ENCODE results near the gene SMAP1.

Gene SMAP1

DNA sequence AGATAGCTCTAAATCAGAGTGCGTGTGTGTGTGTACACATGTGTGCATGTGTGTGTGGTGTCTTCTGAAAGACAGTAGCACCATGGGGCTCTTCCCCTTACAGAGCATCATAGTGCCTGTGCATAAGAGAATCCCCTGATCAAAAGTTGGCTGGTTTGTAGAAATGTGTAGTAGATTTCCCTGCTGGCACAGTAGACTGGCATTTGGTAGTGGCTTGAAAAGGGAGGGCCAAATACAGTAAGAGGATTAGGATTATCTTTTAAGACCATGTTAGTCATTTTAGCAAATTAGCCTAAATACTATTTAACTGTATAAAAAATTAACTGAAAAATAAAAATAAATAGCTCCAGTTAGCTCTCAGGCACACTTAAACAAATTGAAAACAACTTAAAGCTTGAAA lies 176.6 kb downstream of the SMAP1 start:
- no peak for DNase-seq

DNA sequence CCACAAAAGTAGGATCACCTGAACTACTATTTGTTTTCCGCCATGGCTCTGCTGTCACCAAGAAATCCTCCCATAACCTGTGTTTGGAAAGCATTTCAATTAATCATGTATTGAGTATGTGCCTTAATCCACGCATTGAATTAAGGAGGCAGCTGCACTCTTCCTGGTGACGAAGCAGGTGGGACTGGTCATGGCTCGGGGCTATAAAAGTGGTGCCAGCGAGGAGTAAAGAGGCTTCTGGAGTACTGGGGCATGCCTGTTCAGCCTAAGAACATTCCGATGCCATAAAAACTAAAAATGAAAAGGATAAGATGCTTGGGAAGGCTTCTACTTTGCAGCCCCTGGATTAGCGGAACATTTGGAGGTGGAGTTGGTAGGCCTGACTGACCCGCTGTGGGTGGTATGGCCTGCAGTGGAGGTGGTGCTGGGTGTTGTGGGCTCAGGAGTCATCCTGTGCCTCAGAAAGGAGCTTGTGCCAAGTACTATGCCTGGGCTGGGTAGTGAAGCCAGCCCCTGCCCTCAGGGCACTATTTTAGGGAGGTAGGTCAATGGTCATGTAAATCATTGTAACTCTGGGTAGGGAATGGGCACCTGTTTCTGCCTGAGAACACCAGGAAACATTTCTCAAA lies 178.6 kb downstream of the SMAP1 start:
- peak in 1 of 2 experiments; percentile 10 for DNase-seq

DNA sequence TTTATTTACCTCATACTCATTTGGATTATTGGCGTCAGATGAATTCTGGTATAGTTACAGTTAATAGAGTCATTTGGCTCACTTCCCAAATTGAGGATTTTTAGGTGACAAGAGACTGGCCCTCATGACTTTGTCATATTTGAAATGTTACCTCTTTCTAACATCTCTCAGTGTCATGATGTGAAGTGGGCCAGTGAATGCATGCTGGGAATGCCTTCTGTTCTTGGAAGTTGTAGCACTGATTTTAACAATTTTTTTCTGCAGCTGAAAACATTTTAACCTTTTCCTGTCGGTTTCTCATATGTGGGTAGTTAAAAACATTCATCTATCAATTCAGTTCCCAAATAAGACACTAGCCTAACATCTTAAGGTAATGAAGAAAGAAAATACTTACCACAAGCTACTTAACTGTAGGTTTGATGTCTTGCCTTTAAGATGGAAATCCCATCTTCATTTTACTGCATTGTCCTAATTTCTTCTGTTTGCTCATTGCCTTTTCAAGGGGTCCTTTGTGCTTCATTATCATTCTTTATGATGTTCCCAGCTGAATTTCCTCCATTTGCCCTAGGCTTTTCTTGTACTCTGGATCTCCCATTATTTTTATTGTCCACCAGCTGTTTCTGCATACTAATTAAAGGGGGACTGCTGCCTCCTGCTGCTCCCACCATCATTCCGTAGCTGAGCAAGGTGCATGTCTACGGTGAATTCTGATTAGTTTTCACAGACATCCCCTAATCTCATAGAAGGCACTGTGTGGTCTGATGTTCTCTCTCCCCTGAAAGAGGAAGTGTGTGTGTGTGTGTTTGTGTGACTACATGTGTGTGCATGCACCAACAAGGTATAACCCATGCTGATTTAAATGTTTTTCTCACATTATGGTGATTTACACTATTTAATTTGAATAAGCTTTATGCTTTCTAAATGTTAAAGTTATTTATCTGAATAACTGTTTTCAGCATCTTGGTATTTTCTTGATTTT lies 179.7 kb downstream of the SMAP1 start:
- no peak for DNase-seq

DNA sequence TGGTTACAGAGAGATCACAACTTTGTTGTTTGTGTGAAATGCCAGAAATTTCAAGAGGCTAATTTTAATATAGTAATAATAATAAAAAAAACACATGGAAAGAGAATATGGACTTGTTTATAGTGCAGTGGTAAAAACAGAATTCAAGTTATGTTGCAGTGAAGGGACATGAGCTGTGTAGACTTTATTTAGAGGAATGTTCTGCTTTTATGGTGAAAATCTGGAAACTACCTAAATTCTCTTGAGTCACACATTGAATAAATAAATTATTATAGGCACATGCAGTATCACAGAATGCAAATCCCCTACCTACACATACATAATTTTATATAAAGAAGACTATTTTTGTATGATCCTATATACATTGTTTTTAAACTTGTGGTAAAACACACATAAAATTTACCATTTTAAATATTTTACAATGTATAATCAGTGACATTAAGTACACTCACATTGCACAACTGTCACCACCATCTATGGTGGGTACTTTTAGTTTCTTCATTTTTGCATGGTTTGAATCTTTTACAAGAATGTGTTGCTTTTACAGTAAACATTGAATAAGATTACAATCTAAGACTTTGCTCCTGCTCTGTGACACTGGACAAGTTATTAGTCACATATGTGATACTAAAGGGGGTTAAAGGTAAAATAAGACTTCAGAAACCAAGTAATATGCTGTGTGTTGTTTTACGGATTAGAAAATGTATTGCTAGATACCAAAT lies 181.8 kb downstream of the SMAP1 start:
- DNase-seq, result no peak

DNA sequence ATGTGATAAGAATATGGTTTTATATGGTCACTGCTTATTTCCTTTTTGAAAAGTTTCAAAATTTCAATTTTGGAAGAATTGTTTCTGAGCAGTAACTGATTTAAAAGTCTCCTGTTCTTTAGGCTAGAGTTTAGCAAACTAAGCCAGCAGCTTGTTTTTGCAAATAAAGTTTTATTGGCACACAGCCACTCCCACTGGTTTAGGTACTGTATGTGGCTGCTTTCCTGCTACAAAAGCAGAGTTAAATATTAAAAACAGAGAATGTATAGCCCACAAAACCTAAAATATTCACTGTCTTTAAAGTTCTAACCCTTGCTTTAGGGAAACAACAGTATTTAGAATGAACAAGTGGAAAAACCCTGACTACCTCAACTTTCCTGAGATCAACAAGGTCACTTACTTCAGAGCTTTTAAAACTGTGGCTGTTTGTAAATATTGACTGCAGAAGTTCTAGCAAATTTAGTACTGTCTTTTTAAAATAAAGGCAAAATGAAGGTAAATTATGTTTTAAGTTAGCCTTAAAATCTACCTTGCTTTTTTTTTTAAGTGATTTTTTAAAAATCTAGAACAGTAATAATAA lies 185.1 kb downstream of the SMAP1 start:
- no peak for DNase-seq

DNA sequence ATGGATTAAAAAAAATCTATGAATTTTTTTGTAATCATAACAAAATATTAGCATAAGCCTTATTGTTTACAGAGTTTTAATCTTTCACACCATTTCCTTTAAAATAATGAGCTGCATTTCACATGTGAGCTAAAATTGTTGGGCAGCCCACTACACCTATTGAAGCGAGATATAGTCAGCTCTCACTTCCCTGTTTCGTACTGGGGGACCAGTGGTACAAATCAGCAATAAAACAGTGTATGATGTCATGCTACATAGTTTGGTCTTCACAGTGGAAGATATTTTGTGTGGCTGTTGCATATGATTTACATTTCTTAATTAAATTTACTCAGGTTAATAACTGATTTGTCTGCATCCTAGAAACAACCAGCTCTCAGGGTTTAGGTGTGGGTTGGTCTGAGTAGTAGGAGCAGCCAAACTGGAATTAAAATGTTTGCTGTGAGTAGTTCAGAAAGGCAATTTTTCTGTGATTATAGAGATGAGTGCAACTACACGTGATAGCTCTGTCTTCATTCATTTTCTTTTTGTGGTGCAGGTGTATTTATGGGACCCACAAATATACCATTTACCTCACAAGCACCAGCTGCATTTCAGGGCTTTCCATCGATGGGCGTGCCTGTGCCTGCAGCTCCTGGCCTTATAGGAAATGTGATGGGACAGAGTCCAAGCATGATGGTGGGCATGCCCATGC lies 189.8 kb downstream of the SMAP1 start:
- no peak for DNase-seq

DNA sequence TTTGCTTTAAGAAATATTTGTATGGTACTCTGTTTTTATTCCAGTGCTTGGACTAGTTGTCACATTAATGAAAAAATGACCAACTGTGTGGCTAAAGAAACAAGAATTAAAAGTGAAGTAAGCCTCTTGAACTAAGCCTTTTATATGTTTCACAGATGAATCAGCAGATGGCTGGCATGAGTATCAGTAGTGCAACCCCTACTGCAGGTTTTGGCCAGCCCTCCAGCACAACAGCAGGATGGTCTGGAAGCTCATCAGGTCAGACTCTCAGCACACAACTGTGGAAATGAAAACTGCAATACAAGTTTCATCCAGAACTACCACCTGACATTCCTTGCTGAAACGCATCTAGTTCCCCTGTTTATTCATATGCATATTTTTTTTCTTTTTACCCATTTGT lies 192.4 kb downstream of the SMAP1 start:
- DNase-seq, result no peak

DNA sequence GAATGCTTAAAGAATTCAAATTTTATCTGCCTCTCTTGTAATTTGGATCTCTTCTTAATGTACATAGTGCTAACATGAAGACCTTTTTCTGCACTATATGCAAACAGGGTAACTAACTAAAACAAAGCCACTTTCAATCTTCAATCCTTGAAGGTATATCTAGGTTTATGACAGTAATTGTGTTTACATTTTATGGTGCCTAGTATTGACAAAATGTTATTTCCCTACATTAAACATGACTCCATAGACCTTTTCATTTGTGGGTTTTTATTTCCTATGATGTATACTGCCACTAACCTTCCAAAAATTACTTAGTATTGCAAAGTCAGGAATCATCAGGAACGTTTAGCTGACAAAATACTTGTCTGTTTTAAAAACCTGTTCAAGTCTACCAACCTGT lies 193.2 kb downstream of the SMAP1 start:
- no peak for DNase-seq

DNA sequence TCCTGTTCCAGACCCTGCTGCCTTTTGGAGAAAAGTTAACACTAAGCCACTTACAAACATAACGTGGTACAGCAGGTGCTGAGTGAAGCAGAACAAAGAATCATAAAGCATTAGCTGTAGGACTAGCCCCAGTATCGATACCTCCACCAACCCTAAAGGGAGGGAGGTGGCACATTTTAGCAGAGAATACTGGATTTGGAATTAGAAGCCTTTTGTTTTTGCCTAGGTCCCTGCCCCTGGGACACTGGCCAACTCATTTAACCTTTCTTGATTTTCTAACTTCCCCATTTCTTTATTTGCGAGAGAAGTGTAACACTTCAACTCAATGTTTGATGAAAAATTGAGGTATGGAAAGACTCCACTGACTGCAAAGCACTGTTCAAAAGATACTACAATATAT lies 195.7 kb downstream of the SMAP1 start:
- no peak for DNase-seq

DNA sequence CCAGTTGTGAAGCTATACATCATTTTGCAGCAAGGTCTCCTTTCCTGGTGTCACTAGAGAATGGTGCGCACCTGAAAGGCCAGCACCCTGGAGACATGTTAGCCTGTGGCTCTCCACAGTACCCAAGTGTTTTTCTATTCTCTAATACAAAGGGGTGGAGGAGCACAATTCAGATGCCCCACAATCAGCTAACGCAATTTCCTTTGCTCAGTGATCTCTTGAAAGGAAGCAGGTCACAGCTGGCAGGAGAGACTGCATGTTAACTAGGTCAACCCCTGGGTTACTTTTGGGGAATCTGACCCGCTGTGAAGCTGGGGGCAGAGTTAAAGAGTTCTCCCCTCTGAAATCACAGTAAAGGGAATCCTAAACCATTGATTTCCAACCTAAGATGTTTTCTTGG lies 196.7 kb downstream of the SMAP1 start:
- no peak for DNase-seq

DNA sequence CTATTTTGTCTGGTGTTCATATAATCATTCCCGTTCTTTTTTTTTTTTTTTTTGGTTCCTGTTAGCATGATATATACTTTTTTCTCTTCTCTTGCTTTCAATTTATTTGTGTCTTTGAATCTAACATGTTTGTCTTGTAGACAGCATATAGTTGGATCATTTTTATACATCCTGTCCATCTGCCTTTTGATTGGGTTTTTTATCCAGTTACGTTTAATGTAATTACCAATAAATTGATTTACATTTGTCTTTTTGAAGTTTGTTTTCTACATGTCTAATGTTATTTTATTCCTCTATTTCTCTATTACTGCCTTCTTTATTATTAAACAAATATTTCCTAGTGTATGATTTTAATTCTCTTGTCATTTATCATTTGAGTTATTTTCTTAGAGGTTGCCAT lies 204.8 kb downstream of the SMAP1 start:
- no peak for DNase-seq

DNA sequence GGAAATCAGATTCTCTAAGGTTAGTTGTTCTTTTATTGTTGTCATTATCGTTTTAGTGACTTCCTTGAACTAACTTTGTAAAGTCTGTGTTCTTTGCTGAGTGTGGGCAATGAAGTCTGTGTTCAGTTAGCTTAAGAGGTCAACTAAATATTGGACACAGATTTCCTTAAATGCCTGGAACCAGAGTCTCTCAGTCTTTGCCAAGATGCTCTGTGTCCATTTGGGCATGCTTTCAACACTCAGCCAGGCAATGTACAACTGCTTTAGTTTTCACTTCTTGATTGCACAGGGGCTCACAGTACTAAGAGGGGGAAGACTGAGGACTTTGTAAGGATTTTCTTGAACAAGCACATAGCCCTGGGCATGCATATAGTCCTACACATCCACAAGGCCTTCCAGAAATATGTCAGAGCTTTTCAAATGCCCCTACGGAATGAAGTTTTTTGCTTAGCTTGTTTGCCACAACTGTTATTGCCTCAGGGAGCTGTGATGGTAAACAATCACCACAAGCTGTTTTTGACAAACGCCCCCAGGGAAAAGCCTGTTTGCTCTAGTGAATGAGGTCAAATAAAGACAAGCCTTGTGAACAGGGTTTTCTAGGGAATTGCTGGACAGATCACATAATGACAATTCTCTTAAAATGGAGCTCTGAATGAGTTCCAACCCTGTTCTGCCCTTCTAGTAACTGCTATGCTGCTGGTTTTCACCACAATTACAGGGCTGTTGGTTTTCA lies 206.7 kb downstream of the SMAP1 start:
- DNase-seq, result no peak

DNA sequence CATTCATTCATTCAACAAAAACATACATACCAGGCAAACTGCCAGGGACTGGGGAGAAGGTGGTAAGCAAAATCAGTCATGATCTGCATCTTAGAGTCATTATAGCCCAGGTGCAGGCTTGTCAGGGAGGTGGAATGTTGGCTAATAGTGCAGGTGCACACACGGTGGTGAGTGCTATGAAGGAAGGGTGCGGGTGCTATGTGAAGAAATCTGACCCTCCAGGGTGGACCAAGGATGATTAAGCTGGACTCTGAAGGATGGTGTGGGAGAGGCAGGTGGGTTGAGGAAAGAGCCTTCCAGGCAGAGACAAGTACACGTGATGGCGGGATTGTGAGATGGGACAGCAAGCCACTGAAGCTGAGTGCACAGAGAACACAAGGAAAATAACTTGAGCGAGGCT lies 211.8 kb downstream of the SMAP1 start:
- DNase-seq, result no peak

DNA sequence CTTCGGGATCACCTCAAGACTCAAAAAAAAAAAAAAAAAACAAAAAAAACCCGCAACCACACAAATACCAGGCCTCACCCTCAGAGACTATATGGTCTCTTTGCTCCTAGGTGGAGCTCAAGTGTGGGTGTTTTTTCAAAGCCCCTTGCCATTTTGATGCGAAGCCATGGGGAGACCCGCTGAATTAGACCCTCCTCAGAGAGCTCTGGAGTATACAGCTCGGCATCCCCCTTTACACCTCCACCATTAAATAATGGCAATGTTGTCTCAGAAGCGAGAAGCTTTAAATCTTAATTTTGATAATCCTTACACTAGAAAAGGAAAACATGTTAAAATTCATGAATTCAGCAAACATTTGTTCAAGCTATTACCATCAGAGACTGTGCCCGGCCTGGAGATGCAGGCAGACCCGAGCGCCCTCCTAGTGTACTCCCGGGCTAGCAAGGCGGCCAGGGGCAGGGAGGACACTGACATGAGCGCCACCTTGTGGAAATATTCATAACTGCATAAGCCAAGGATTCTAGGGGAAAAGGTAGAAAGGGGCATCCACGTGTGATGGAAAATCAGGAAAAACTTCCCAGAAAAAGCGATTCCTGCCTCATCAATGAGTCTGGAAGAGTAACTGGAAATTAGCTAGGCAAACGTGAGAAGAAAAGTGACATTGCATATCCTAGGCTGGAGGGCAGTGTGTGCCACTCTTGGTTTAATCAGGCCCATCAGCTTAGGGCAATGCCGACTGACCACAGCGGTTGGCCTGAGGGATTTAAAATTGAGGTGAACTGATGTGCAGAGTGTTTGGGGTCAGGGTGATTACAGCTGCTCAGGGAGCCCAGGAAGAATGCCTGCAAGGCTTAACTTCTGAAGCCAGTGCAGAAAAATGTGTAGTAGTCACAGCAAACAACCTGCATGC lies 216.6 kb downstream of the SMAP1 start:
- DNase-seq, result peak; percentile 37 to 65

DNA sequence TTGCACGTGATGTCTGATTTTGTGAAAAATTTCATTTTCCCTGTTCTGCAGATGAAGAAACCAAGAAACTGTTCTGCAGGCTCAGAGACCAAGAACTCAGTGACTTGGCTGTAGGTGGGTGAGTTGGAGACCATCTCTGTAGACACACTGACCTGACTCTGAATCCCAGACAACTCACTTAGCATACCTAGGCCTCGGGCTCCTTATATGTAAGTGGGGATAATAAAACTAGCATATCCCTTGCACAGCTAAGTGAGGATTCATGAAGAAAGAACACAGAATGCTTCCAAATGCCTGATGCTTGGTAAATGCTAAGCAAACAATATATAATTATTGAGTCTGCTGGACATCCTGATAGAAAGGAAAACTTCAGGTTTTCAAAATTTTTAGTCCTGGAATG lies 218.4 kb downstream of the SMAP1 start:
- no peak for DNase-seq

DNA sequence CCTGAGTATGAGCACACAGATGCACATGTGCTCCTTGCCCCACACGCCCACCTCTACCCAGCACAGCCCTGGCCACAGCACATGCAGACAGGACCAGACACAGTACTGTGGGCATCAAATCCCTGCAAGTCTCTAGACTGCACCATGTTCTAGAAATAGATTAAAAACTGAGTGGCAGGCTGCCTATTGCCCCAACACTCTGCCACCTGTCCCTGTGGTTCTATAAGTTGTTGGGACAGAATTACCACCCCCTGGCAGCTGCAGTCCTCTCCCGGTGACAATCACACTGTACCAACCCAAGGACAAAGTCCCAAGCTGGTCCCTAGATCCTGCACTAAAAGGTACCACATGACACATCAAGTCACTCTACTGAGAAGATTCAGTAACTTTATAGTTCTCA lies 219.0 kb downstream of the SMAP1 start:
- DNase-seq, result no peak

DNA sequence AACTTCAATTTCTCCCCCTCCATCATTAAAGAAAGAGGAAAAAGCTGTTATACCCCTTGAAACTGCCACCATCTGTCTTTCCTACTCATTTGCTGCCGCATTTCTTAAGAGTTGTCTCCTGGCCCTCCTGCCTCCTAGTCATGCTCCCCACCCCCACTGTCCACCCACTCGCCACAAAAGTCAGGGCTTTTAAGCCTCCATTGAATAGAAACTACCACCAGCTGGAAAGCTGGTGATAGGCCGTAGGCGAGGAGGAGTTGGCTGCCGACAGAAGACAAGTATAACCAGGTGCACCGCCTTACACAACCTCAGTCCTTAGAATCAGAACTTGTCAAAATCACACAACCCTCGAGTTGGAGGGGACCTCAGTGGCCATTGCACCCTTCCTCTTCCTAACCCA lies 221.6 kb downstream of the SMAP1 start:
- no peak for DNase-seq

DNA sequence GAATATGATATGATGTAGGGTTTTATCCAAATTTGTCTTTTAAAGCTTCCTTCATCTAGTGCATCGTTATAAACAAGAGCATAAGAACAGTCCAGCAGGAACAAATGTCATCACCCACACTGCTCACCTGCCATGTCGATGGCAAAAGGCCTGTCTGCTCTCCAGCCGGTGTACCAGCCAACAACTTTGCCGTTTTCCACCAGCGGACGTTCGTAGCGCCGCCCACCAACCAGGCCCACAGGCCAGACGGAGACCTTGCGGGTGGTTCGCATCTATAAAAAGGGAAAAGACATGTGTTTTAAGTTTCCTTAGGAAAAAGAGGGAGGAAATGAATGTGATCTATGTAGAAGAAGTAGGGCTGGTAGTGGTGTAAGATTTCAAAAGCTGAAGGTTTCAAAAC lies 226.3 kb downstream of the SMAP1 start:
- no peak for DNase-seq

DNA sequence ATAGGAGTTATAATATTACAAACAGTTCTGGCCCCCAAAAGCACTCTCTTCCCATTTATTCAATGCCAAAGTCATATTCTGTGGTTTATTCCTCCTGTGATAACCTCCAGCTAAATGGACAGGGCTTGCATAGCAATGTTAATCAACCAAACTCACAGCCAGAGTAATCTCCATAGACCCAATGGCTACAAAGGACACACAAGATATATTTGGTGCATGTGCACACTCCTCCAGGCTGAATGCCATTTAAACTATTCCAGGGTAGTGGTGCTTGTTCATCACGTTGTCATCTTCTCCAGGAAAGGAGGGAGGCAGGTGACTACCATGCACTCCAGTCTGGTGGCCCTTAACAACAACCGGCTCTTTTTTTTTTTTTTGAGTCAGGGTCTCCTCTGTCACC lies 232.4 kb downstream of the SMAP1 start:
- no peak for DNase-seq

DNA sequence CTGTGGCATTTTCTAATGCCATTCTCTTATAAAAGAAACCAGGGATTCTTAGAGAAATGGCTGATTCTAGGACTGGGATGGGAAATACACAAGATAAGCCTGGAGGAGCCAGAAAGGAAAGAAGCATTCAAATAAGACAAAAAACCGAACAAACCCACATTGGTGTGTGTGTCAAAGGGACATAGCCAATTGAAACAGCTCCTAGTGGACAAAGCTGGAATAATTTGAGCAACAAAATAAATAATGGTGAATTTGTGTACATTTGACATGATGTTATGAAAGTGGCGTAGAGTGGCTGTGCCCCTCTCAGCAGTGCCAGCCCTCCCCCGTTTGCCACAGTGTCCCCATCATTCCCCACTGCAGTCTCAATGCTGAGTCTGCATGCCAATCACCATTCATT lies 233.6 kb downstream of the SMAP1 start:
- no peak for DNase-seq

Data from NCI-H1930 (cell line).